ENCODE data around the gene TIMP2.

The TIMP2 gene

GRCh38 chr17:78862073-78863023 lies 62.8 kb downstream of the TIMP2 start:
- peak overlapping the region; percentile 3 for H3K4me3 ChIP-seq (ENCODE audit: low read depth, low read length)
- in situ Hi-C loops (cut with HindIII; ENCODE audit: low sequenced_read_pairs): no loop called here
- no peak for TF ChIP-seq CTCF (IDR thresholded peaks at IDR 0.05; ENCODE audit: low read depth, low read length, missing control alignments)
- peak; percentile 94 for DNase-seq (ENCODE audit: low read depth)

GRCh38 chr17:78861229-78861628 lies 64.0 kb downstream of the TIMP2 start:
- no peak for DNase-seq (ENCODE audit: low read depth)
- no peak overlapping the region for H3K4me3 ChIP-seq (ENCODE audit: low read depth, low read length)
- no peak for TF ChIP-seq CTCF (IDR thresholded peaks at IDR 0.05; ENCODE audit: low read depth, low read length, missing control alignments)
- in situ Hi-C loops (cut with HindIII; ENCODE audit: low sequenced_read_pairs): no loop called here

DNA sequence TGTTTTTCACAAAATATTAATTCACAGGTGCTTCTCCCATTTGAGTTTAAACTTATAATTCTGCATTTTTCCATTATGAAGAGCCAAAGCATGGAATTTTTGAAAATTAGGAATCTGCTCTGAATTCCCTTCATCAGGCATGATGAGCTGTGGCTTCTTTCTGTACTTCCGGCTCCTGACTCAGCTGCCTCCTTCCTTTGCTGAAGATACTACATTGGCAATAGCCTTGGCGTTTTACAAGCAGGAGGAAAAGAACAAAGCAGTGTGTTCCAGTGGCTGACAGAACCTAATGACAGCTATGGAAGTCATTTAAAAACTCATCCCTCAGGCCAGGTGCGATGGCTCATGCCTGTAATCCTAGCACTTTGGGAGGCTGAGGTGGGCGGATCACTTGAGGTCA lies 66.1 kb downstream of the TIMP2 start:
- no peak overlapping the region for H3K4me3 ChIP-seq (ENCODE audit: low read depth, low read length)
- in situ Hi-C loops (cut with HindIII; ENCODE audit: low sequenced_read_pairs): no loop called here
- no peak for TF ChIP-seq CTCF (IDR thresholded peaks at IDR 0.05; ENCODE audit: low read depth, low read length, missing control alignments)
- no peak for DNase-seq (ENCODE audit: low read depth)

DNA sequence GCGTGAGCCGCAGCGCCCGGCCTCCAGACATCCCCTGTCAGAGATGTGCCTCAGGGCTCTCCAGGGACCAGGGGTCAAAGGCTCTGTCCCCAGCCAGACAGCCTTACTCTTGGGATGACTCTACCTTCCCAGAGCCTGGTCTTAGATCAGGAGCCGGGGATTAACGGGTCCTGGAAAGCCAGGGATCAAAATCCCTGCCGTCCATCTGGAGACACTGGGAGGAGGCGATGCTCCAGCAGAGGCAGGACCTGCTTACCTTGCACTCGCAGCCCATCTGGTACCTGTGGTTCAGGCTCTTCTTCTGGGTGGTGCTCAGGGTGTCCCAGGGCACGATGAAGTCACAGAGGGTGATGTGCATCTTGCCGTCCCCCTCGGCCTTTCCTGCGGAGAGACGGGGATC lies 67.9 kb downstream of the TIMP2 start:
- in situ Hi-C loops (cut with HindIII; ENCODE audit: low sequenced_read_pairs): no loop called here
- TF ChIP-seq CTCF (IDR thresholded peaks at IDR 0.05; ENCODE audit: low read depth, low read length, missing control alignments): no peak
- DNase-seq (ENCODE audit: low read depth): no peak
- no peak overlapping the region for H3K4me3 ChIP-seq (ENCODE audit: low read depth, low read length)

DNA sequence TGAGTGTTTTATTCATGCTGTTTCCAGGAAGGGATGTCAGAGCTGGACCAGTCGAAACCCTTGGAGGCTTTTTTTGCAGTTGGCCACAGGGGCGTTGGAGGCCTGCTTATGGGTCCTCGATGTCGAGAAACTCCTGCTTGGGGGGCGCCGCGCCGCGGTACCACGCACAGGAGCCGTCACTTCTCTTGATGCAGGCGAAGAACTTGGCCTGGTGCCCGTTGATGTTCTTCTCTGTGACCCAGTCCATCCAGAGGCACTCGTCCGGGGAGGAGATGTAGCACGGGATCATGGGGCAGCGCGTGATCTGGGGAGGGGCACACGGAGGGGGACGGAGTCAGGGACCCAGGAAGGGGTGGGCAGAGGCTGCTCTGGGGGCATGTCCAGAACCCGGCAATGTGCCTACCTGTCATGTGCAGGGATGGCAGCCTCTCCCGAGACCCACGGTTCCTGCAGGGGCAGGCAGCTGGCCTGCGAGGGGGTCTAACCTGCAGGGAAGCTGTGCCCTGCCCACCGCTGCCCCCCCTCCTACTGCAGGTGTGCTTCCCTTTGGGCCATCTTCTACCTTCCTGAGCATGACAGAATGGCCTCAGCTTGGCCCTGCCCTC lies 69.5 kb downstream of the TIMP2 start:
- in situ Hi-C loops (cut with HindIII; ENCODE audit: low sequenced_read_pairs): no loop called here
- no peak overlapping the region for H3K4me3 ChIP-seq (ENCODE audit: low read depth, low read length)
- DNase-seq (ENCODE audit: low read depth): no peak
- no peak for TF ChIP-seq CTCF (IDR thresholded peaks at IDR 0.05; ENCODE audit: low read depth, low read length, missing control alignments)

DNA sequence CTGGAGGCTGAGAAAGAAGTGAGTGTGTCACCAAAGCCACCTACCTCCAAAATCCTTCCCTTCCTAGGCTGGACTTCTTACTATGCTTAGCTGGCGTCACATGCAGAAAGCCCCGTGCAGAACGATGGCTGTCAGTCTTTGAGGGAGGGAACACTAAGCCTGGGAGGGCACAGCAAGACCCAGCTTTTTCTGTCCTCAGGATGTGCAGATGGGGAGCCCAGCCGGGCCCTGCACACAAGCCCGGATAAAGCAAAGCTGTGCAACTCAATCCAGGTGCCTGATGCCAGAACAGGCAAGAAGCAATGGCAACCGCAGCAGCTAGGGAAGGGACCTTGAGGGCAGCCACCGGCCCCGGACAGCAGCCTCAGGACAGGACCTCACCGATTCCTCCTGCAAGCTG lies 70.7 kb downstream of the TIMP2 start:
- in situ Hi-C loops (cut with HindIII; ENCODE audit: low sequenced_read_pairs): no loop called here
- no peak for DNase-seq (ENCODE audit: low read depth)
- no peak overlapping the region for H3K4me3 ChIP-seq (ENCODE audit: low read depth, low read length)
- no peak for TF ChIP-seq CTCF (IDR thresholded peaks at IDR 0.05; ENCODE audit: low read depth, low read length, missing control alignments)
